GM21717 (cell line): ENCODE measurements around the gene CRYAA.

ENCODE experiments used
- ATAC-seq: cut with Tn5 transposase; IDR thresholded peaks from one replicate; pipeline ENCODE4 v1.9.1; 2021; ENCODE audit warnings: mild to moderate bottlenecking, moderate library complexity; ENCODE audit not compliant: unreplicated experiment

The CRYAA gene

GRCh38 chr21:43198376-43198775 is 29.6 kb downstream of the CRYAA start:
- no peak for ATAC-seq

- no peak for ATAC-seq
Measured at GRCh38 chr21:43201491-43201890, 32.7 kb downstream of the CRYAA start.

- no peak for ATAC-seq
Measured at GRCh38 chr21:43203591-43203990, 34.8 kb downstream of the CRYAA start.

- no peak for ATAC-seq
Measured at GRCh38 chr21:43204638-43205037, 35.8 kb downstream of the CRYAA start.

GRCh38 chr21:43206231-43207042 is 37.6 kb downstream of the CRYAA start:
- ATAC-seq, result no peak

GRCh38 chr21:43207043-43207315 is 38.2 kb downstream of the CRYAA start:
- ATAC-seq, result no peak

GRCh38 chr21:43207868-43208267 is 39.1 kb downstream of the CRYAA start:
- no peak for ATAC-seq

- ATAC-seq, result no peak
Measured at GRCh38 chr21:43208561-43209332, 39.9 kb downstream of the CRYAA start.

GRCh38 chr21:43209575-43210453 is 41.0 kb downstream of the CRYAA start:
- ATAC-seq, result no peak

GRCh38 chr21:43210454-43211071 is 41.8 kb downstream of the CRYAA start:
- ATAC-seq, result no peak

- ATAC-seq, result no peak
Measured at GRCh38 chr21:43211072-43211759, 42.4 kb downstream of the CRYAA start.

GRCh38 chr21:43211760-43212115 is 42.9 kb downstream of the CRYAA start:
- no peak for ATAC-seq
